Measurements from ENCODE around the gene GALNT9. TPM values are rescaled to one million over a fixed set of nuclear protein-coding genes. Genes with fewer than 3 reads are reported as not detected.
A peak's percentile ranks its signal among the peaks of the same experiment; 100 is the strongest.
"Not testable (repeated sequence)": the region's sequence is repeated elsewhere in the genome, so short reads cannot be mapped to it uniquely, and the experiment has no call there.

Gene GALNT9
- polyA plus RNA-seq, 1 donor, result 7.3 TPM

- no peak for DNase-seq
Observed at GRCh38 chr12:132158677-132159554, 170.5 kb downstream of the GALNT9 start.

- no peak for DNase-seq
Observed at GRCh38 chr12:132157733-132158409, 171.5 kb downstream of the GALNT9 start.

- no peak for DNase-seq
Observed at GRCh38 chr12:132156573-132157325, 172.6 kb downstream of the GALNT9 start.

GRCh38 chr12:132155771-132156572 is 173.4 kb downstream of the GALNT9 start:
- DNase-seq, result no peak

- DNase-seq, result no peak
Observed at GRCh38 chr12:132154941-132155770, 174.2 kb downstream of the GALNT9 start.

GRCh38 chr12:132154341-132154761 is 175.0 kb downstream of the GALNT9 start:
- no peak for DNase-seq

GRCh38 chr12:132153501-132154340 is 175.7 kb downstream of the GALNT9 start:
- peak; percentile 87 for DNase-seq

GRCh38 chr12:132152953-132153352 is 176.4 kb downstream of the GALNT9 start:
- no peak for DNase-seq

- no peak for DNase-seq
Observed at GRCh38 chr12:132152411-132152821, 177.0 kb downstream of the GALNT9 start.

GRCh38 chr12:132151766-132152410 is 177.5 kb downstream of the GALNT9 start:
- no peak for DNase-seq

- DNase-seq, result no peak
Observed at GRCh38 chr12:132151145-132151765, 178.1 kb downstream of the GALNT9 start.

- no peak for DNase-seq
Observed at GRCh38 chr12:132150780-132151144, 178.6 kb downstream of the GALNT9 start.

GRCh38 chr12:132149526-132149925 is 179.9 kb downstream of the GALNT9 start:
- DNase-seq, result not testable (repeated sequence)

- no peak for DNase-seq
Observed at GRCh38 chr12:132148368-132149045, 180.9 kb downstream of the GALNT9 start.

GRCh38 chr12:132147423-132148367 is 181.7 kb downstream of the GALNT9 start:
- no peak for DNase-seq

GRCh38 chr12:132146772-132147422 is 182.5 kb downstream of the GALNT9 start:
- no peak for DNase-seq
